CD4-positive, alpha-beta memory T cell (primary cell): ENCODE measurements around the gene USP17L17. TPM values are rescaled to one million over a fixed set of nuclear protein-coding genes. Genes with fewer than 3 reads are reported as not detected.

Experiments
- polyA plus RNA-seq, 2 donors: library from polyadenylated mRNA; unstranded; fragments of 300-500 nt; fragmentation: Illumina TruSeq; gene quantifications; one replicate each; pipeline ENCODE4 v1.2.3, GENCODE V29; 2021
- total RNA-seq, 2 experiments: library from RNA; stranded (reverse); gene quantifications; one replicate each; pipeline ENCODE4 v1.2.3, GENCODE V29; 2021

The USP17L17 gene
- total and polyA plus RNA-seq, 4 experiments from 2014 or later = not detected

Other genes with a start within 250 kb of the USP17L17 start
- not detected for gene FAM90A26, start 73.5 kb upstream of the USP17L17 start, total RNA-seq
- not detected for gene FAM90A26, start 73.5 kb upstream of the USP17L17 start, polyA plus RNA-seq
- gene USP17L10, start 33.2 kb upstream of the USP17L17 start, total RNA-seq = not detected
- gene USP17L10, start 33.2 kb upstream of the USP17L17 start, polyA plus RNA-seq = not detected
- gene USP17L11, start 28.5 kb upstream of the USP17L17 start, total RNA-seq = not detected
- gene USP17L11, start 28.5 kb upstream of the USP17L17 start, polyA plus RNA-seq = not detected
- gene USP17L12, start 23.7 kb upstream of the USP17L17 start, total RNA-seq = not detected
- gene USP17L12, start 23.7 kb upstream of the USP17L17 start, polyA plus RNA-seq = not detected
- not detected for gene USP17L13, start 19.0 kb upstream of the USP17L17 start, total RNA-seq
- gene USP17L13, start 19.0 kb upstream of the USP17L17 start, polyA plus RNA-seq = not detected
- gene USP17L15, start 9.5 kb upstream of the USP17L17 start, total RNA-seq = not detected
- gene USP17L15, start 9.5 kb upstream of the USP17L17 start, polyA plus RNA-seq = not detected
- gene USP17L18, start 4.8 kb downstream of the USP17L17 start, total RNA-seq = not detected
- not detected for gene USP17L18, start 4.8 kb downstream of the USP17L17 start, polyA plus RNA-seq
- not detected for gene USP17L19, start 9.5 kb downstream of the USP17L17 start, total RNA-seq
- not detected for gene USP17L19, start 9.5 kb downstream of the USP17L17 start, polyA plus RNA-seq
- gene USP17L20, start 14.2 kb downstream of the USP17L17 start, total RNA-seq = not detected
- not detected for gene USP17L20, start 14.2 kb downstream of the USP17L17 start, polyA plus RNA-seq
- not detected for gene USP17L21, start 19.0 kb downstream of the USP17L17 start, total RNA-seq
- gene USP17L21, start 19.0 kb downstream of the USP17L17 start, polyA plus RNA-seq = not detected
- not detected for gene USP17L22, start 23.7 kb downstream of the USP17L17 start, total RNA-seq
- not detected for gene USP17L22, start 23.7 kb downstream of the USP17L17 start, polyA plus RNA-seq
- gene USP17L24, start 81.3 kb downstream of the USP17L17 start, total RNA-seq = not detected
- not detected for gene USP17L24, start 81.3 kb downstream of the USP17L17 start, polyA plus RNA-seq
- gene USP17L25, start 86.0 kb downstream of the USP17L17 start, total RNA-seq = not detected
- not detected for gene USP17L25, start 86.0 kb downstream of the USP17L17 start, polyA plus RNA-seq
- gene USP17L26, start 90.8 kb downstream of the USP17L17 start, total RNA-seq = not detected
- gene USP17L26, start 90.8 kb downstream of the USP17L17 start, polyA plus RNA-seq = not detected
- gene USP17L5, start 95.5 kb downstream of the USP17L17 start, total RNA-seq = not detected
- not detected for gene USP17L5, start 95.5 kb downstream of the USP17L17 start, polyA plus RNA-seq
- gene USP17L27, start 100.3 kb downstream of the USP17L17 start, total RNA-seq = not detected
- gene USP17L27, start 100.3 kb downstream of the USP17L17 start, polyA plus RNA-seq = not detected
- not detected for gene USP17L28, start 105.0 kb downstream of the USP17L17 start, total RNA-seq
- gene USP17L28, start 105.0 kb downstream of the USP17L17 start, polyA plus RNA-seq = not detected
- gene USP17L29, start 109.8 kb downstream of the USP17L17 start, total RNA-seq = not detected
- gene USP17L29, start 109.8 kb downstream of the USP17L17 start, polyA plus RNA-seq = not detected
- not detected for gene USP17L30, start 119.2 kb downstream of the USP17L17 start, total RNA-seq
- not detected for gene USP17L30, start 119.2 kb downstream of the USP17L17 start, polyA plus RNA-seq
- not detected for gene DEFB131A, start 200.5 kb downstream of the USP17L17 start, total RNA-seq
- not detected for gene DEFB131A, start 200.5 kb downstream of the USP17L17 start, polyA plus RNA-seq